NCI-H82 (cell line): Measurements from ENCODE around the gene SIGLEC6.
A peak's percentile ranks its signal among the peaks of the same experiment; 100 is the strongest.

Experiments used
- DNase-seq: peaks from one replicate; lab custom pipeline; 2025; lab: John Stamatoyannopoulos, UW

The SIGLEC6 gene

DNA sequence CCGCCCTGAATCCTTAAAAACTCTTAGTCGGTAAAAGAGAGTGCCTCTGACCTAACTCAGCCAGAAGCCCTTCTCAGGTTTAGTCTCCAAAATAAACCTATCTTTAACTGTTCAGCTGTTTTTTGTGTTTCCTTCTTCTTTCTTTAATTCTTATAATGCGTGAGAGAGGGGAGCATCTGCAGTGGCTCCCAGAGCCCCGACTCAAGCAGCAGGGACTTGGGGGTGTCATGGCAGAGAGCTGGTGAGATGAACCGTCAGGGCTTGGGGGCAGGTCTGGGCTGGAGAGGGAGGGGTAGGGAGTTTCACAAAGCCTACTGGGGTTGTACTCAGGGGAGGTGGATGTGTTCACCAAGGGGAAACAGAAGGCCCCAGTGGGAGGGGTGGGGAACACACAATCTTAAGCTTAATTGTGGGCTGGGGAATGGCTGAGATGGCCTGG lies 16.8 kb upstream of the SIGLEC6 start:
- no peak for DNase-seq

DNA sequence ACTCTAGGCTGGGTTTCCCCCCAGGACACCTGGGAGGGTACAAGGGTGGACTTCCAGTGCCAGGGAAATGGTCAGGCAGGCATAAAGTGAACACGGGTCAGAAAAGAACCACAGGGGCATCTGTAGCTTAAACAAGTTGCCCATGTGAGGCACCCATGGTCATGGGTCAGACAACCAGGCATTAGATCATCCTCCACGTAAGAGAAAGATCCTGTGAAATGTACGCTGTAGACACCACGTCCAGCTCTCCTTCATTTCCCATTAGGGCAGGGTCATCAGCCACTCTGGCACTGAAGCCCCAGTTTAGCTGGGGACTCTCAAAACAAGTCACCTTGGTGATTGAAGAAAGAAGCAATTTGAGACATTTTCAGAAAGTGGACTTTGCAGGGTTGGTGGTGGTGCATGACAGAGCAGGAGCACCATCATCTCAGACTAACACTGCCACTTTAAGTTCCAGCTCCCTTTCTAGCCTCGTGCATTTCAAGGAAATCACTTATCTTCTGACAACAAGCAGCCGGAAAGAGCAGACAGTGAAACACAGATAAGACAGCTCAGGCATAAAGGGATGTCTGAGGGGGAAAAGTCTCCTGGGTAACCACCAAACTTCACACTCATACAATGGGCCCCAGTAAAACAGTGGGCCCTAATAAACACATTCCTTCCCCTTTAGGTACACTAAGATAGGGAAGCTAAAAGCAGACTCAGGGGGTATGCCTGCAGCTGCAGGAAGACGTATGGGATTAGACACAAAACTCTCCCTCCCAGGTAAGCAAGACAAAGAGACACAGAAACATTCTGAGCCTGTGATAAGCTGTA lies 16.1 kb upstream of the SIGLEC6 start:
- no peak for DNase-seq

DNA sequence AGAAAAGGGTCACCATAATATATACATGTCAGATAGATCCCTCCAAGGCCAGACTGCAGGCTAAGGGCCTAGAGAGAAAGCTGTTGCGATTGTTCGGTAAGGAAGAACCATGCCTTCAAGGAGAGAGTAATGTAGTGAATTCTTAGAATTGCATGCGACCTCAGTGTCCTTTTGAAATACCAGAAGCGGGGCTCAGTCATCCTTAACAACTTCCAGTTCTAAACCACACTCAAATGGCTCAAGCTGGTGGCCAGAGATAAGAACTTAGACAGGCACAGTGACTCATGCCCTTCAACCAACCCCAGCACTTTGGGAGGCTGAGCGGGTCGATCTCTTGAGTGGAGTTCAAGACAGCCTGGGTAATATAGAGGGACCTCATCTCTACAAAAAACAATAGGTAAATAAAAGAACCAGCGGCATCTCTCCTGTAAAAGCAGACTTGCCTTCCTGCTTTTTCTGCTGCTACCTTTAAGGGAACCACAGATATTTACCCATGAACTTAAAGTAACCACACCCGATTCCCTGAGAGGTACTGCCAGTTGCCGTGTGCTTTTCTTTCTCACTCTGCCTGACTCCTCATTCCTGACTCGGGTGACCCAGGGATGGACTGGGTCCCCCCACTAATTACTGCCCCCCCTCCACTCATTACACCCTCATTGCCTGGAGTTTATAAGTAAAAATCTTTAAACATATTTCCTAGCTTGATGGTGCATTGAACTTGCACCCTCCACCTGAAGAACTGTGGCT lies 15.4 kb upstream of the SIGLEC6 start:
- DNase-seq = no peak

DNA sequence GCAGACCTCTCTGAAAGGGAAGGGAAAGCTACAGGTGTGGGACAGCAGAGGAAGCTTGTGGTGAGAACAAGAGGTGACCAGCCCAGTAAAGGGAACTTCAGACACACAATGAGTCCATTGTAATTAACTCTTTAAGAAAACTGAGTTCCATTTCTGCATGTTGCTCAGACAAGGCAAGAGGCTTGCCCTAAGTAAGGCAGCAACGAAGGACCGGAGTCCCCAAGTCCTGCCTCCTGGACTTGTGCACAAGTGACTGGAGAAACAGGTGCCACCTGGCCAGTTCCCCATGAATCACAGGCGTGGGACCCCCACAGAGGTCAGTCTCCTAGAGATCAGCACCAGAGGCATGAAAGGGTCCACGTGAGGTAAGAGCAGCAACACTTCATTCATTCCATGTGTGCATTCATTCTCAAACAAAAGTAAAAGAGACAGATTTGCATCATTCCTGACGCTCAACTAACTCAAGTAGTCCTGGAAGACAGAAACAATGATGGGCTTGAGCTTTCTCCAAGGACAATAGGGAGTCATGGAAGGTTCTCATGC lies 14.7 kb upstream of the SIGLEC6 start:
- DNase-seq = no peak

DNA sequence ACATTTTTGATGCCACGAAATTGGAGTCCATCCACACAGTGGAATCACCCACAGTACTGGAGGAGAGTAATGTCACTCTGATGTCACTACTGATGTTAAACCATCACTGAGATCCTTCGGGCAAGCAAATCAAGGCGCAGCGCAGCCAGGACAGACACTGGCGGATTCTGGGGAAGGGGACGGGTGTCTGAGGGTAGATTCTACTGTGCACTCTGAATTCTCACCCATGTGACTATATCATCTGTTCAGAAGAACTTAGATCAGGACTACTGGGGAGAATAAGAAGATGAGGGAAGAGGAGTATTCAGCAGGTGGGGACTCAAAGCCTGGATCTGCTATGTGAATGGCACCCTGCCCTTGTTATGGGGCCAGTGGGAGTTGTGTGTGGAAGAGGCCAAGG lies 12.6 kb upstream of the SIGLEC6 start:
- no peak for DNase-seq

DNA sequence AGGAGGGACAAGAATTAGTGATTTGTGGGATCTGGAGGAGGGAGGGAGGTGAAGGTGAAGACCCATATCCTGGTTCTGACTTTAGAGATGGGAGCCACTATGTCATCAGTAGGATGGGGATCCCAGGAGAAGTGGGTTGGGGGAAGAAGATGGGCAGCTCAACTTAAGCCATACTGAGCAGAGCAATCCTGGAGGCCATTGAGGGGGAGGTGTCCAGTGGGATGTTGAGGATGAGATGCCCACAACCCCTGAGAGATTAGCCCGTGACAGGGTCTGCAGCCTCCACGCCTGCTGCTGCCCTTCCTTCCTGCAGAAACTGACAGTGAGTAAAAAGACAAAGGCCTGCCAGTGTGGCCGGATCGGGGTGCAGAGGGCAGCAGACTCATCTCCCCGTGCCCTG lies 11.2 kb upstream of the SIGLEC6 start:
- DNase-seq = no peak

DNA sequence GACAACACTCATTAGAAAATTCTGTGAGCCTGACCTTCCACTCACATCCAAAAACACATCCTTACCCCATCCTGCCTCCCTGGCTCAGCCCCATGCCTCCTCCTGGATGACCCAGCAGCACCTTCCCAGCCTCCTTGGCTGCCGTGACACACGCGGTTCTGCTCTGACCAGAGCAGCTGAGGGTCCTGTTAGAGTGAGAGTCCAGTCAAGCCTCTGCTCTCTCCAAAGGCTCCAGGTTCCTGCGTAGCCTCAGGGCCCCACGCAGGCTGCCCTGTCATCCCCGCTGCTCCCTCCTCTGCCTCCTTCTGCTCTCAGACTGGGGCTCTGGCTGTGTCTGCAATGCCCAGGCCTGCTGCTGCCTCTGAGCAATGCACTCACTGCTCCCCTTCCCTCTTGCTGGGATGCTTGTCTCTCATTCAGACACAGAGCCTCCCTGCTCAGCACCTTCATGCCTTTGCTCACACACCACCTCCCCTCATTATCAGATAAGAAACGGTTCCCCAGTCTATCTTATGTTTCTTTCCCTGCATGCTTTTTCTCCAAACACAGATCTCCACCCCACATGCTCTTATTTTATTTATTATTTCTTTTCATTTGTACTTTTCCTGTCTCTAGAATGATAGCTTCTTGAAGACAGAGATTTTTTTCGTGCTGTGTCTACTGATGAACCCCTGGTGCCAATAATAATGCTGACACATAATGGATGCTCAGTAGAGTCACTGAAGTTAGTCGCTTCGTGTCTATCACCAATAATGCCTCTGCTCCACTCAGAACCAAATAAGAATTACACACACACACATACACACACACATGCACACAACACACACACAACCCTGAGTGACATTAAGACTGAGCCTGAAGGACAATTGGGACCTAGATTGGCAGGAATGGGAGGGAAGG lies 10.2 kb upstream of the SIGLEC6 start:
- no peak for DNase-seq

DNA sequence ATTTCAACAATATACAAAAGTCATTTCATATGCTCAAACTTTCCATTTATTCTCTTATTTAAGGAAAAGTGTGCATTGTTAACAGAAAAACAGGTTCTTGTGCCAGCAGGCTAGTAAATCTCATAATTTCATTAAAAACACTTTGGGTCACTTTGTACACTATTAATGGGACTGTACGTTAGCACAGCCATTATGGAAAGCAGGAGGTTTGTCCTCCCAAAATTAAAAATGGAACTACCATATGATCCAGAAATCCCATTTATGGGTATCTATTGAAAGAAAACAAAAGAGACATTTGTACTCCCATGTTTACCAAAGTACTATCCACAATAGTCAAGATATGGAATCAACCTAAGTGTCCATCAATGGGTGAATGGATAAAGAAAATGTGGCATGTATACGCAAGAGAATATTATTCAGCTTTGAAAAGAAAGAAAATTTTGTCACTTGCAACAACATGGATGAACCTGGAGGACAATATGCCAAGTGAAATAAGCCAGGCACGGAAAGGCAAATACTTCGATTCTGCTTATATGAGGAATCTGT lies 8.4 kb upstream of the SIGLEC6 start:
- no peak for DNase-seq

DNA sequence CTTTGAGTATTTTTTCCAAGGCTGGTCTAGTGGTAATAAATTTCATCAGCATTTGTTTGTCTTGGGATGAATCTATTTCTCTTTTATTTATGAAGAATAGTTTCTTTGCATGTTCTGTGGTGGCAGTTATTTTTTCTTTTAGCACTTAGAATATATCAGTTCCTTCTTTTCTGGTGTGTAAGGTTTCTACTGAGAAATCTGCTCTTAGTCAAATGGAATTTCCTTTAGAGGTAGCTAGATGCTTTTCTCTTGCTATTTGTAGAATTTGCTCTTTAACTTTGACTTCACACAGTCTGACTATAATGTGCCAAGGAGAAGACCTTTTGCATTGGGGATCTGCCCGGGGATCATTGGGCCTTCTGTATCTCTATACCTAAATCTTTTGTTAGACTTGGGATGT lies 4.1 kb upstream of the SIGLEC6 start:
- no peak for DNase-seq

DNA sequence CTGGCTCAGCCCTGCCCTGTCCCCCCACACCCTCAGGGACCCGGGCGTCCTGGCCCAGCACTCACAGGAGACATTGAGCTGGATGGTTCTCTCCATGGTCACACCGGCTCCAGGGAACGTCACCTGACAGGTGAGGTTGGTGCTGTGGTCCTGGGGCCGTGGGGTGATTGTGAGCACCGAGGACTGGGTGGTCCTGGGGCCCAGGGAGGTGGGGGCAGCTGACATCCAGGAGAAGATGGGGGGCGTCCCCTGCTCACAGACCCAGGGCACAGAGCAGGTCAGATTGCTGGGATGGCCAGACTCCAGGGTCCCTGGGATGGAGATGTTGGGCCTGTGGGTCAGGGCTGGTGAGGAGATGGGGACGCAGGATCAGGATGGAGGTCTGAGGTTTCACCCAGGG lies 854 bp downstream of the SIGLEC6 start:
- no peak for DNase-seq

DNA sequence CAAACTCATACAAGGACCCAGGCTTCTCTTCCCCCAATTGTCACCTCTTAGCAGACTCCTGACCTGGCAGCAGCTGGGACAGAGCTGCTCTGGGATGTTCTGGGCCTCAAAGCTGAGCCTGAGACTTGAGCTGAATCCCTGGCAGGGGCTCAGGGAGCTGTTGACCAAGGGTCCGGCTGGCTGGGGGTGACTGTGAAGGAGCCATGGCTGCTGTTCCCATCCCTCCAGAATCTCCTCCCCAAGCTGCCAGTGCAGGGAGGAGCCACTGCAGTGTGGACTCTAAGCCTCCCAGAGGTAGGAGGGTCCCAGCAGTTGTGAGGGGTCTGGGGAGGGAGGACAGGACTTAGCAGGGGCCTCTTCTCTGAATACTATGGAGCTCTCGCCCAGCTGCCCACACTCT lies 2.2 kb downstream of the SIGLEC6 start:
- no peak for DNase-seq

DNA sequence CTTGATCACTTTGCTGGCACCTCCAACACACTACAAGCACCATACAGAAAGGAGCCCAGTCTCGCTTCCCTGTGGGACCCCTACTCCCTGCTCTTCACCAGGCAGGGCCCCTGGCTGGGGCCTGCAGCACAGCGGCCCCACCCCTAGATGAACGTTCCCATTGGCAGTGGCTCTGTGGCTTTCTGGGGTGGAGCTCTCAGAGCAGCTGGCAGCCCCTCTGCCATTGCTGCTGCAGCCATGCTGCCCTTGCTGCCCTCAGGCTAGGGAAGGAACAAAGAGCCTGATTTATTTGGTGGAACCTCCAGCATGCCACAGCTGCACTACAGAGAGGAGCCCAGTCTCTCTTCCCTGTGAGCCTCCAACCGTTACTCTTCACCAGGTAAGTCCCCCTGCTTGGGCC lies 5.8 kb downstream of the SIGLEC6 start:
- DNase-seq = no peak

DNA sequence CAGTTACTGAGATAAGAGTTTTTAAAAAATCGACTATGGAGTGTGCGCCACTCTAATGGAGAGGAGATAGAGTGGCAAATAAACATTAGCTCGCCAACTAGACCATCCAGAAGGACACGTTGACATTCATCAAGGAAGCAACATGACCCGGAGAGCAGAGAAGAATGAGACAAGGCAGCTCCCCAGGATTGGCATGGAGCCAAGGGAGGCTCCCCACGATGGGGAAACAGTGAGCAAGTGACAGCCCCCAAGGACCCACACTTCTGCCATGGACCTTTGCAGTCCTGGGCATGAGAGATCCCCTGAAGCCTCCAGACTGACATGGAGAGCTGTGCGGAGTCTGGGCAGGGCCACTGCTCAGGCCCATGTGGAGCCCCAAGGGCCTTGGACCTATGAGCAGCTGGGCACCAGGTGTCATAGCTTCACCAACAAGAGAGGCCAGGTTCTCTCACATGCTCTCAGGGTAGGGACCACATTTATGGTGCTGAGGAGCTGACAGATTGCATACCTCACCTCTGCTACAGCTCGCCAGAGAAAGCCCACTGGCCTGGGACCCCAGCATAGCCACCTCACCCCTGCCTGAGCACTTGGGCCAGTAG lies 6.7 kb downstream of the SIGLEC6 start:
- DNase-seq = no peak

DNA sequence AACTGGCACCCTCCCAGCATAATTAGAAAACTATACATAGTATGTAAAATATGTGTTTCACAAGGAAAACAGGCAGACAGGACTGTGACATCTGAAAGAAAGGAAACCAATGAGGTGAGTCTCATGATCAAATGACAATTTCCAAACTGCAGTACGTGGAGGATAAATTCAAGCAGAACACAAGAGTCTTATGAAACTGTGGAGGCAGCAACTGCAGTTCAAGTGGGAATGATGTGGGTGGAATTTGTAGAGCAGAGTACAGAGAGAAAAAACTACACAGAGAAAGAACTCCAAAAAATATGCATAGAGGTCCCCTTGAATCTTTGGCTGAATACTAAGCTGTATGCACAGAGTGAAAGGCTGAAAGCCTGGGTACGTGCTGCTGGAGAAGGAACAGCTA lies 9.7 kb downstream of the SIGLEC6 start:
- DNase-seq = no peak

DNA sequence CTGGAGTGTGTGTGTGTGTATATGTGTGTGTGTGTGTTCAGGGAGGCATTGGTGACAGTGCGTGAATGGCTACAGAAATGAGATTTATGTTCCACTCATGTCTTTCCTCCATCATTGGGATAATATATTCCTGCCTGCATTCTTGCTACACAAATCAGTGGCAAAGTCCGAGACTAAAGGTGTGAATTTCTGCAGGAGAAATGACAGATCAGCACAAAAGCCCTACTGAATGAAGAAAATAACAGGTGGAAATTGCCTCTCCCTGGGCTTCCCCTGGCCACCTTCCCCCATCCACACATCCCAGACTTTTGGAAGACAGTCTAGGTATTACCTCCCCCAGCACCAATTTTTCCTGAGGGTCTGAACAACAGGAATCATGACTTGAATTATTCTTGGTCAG lies 10.1 kb downstream of the SIGLEC6 start:
- DNase-seq = no peak

DNA sequence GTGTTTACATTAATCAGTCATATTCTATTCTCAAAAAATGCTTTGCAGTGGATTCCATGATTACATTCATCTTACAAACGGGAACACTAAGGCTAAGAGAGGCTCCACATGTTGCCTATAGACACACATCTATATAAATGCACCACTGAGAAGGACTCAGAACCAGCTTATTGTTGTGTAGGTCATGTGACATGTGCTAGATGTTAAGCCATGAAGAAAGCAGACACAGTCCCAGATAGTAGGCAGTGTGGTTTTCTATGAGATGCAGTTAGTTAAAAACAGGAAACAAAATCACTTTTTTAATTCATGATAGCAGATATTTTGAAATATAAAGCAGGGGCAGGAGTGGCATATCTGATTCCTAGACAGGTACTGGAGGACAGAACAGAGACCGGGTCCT lies 10.7 kb downstream of the SIGLEC6 start:
- DNase-seq = no peak

DNA sequence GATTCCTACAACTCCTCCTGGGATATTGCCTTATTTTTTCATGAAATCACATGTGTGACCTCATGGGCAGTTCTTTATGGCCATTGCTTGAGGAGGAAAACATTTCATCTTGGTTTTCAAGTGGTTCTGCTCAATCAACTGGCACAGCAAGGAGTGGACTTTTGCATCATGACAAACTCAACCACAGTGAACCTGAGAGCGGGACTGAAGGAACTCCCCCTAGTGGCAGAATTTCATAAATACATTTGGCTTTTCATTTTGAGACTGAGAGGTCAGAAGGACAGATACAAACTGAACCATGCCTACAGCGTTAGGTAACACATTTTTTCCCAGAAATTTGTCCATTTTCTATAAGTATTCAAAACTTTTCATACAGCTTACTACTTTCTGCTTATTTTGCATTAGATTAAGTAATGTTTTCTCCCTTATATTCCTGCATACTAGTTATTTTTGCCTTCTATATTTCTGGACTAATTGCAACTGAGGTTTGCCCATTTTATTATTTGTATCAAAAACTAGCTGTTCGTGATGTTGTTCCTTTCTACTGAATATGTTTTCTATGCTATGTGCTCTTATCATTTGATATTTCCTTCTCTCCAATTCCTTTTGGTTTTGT lies 16.5 kb downstream of the SIGLEC6 start:
- DNase-seq = peak; percentile 78

DNA sequence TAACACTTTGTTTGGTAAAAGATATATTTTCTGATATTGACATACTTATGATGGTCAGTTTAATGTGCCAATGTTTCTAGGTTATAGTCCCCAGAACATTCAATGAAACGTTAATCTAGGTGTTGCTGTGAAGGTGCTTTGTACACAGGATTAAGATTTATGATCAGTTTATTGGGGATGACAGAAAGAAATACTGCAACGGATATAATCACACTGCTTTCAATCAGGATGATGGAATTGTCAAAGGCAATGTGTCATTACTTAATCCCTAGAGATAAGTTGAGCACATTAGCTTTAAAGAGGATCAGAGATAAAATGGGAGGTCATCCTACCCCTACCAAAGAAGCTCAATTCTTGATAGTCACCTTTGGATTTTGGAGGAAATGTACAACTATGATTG lies 17.5 kb downstream of the SIGLEC6 start:
- DNase-seq = peak; percentile 79

DNA sequence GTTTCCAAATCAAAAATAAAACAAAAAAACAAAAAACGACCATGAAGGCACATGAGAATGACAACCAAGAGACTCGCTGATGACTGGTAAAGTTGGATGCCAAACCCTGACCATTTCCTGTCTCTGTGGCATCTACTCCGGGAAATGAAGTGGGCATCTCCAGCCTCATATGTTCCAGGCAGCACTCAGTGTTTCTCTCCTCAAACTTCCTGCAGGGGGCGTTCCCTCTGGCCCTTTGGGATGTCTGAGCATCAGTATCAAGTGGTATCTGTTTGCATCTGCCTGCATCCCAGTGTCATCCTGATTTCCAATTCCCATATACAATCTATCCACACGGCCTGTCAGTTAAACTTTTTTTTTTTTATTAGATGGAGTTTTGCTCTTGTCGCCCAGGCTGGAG lies 20.1 kb downstream of the SIGLEC6 start:
- peak; percentile 35 for DNase-seq

DNA sequence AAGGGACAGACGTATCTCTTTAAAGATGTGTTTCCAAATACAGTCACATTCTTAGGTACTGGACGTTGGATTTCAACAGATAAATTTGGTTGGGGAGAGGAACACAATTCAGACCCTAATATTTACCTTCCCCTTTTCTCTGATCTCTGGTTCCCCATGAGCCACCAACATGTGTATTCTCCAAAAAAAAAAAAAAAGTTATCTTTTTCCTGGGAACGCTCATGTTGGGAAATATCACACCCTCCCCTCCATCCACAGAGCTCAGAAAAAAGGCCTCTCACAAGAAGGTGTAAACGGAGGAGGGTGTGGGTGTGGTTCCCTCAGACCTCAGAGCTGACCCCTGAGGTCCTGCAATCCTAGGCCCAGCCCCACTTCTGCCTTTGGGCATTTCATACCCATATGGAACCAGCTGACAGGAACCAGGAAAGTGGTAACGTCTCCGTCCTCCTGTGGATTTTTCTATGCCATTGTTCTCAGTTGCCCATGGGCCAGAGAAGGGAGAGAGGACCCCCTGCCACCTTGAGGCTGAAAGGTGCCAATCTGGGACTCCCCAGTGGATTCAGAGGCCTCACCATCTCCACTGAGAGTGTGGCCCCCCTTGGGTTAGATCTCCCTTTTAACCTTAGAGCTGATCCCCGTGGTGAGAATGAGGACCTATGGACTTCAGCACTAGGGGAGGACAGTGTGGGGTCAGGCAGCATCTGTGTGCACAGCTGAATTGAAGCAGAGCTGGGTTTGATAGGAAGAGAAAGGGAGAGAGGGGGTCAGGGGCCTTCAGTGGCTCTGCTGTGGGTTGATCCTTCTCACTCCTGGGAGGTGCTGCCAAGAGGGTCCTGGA lies 21.4 kb downstream of the SIGLEC6 start:
- no peak for DNase-seq
